ENCODE results near the gene BPIFA3.

BPIFA3 gene

GRCh38 chr20:33276303-33277113 lies 59.4 kb downstream of the BPIFA3 start:
- H3K9me2 ChIP-seq (replicated peaks; ENCODE audit: low read depth, low read length), result no peaks in the 10 kb centered on the region
- H2AFZ ChIP-seq (ENCODE audit: low read length), result no peak overlapping the region
- TF ChIP-seq CTCF (conservative IDR thresholded peaks at IDR 0.05; ENCODE audit: low read length) (no peak), EZH2phosphoT487 (IDR thresholded peaks at IDR 0.05; ENCODE audit: borderline replicate concordance) (no peak)
- no peaks in the 10 kb centered on the region for H3K79me2 ChIP-seq (ENCODE audit: insufficient read depth, low read length)
- no peaks in the 10 kb centered on the region for H3K27me3 ChIP-seq (ENCODE audit: insufficient read depth, low read length, poor library complexity, severe bottlenecking)
- no peaks in the 10 kb centered on the region for H3F3A ChIP-seq (ENCODE audit: low read depth)
- H3K4me3 ChIP-seq (ENCODE audit: low read length, poor library complexity, severe bottlenecking), result no peak overlapping the region
- no peak overlapping the region for H3K4me2 ChIP-seq (ENCODE audit: low read depth, low read length, poor library complexity, severe bottlenecking)
- H3K36me3 ChIP-seq (ENCODE audit: insufficient read depth, low read length), result no peaks in the 10 kb centered on the region
- no peaks in the 10 kb centered on the region for H3K4me1 ChIP-seq (ENCODE audit: insufficient read depth, low read length, poor library complexity, severe bottlenecking)
- no peak overlapping the region for H3K9ac ChIP-seq (ENCODE audit: low read depth, low read length, poor library complexity, severe bottlenecking)
- H3K9me3 ChIP-seq (ENCODE audit: insufficient read depth, low read depth, low read length), result no peaks in the 10 kb centered on the region
- H4K20me1 ChIP-seq (ENCODE audit: insufficient read depth, low read length, poor library complexity, severe bottlenecking), result no peaks in the 10 kb centered on the region

Data from Loucy (cell line).